ENCODE results near the gene BMP6.

BMP6 gene

DNA sequence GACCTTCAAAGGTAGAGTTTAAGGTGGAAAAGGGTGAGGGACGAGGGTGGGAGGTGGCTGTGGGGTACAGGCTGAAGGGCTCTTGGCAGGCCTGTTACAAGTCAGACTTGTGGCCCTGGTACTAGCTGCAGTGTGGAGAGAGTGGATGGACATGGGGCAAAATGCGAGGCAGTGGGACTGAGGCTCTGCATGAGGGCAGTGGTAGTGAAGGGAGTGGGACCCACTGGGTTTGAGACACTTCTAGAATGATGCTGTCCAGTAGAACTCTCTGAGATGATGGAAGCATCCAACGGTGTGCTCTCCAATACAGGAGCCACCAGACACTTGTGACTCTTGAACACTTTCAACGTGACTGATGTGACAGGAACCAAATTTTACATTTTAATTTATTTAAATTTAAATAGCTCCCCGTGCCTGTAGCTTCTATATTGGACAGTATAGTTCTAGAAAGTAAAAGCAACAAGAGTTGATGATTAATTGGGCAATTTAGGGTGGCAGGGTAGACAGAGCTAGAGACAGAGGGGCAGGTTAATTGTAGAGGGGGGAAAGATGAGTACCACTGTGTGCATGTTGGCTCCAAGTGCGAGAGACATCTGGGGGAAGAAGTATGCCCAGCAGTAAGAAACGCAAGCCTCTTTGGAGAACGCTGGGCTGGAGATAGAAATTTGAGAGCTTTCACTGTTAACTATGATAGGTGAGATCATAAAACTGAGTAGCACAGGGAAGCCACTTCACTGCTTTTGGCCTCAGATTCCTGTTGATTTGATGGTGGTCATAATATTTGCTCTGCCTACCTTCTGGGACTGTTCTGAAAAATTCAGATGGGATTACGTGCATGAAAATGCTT, 107.2 kb downstream of the BMP6 start:
- no peak for DNase-seq

GRCh38 chr6:7833751-7834070, 107.8 kb downstream of the BMP6 start:
- DNase-seq = no peak

DNA sequence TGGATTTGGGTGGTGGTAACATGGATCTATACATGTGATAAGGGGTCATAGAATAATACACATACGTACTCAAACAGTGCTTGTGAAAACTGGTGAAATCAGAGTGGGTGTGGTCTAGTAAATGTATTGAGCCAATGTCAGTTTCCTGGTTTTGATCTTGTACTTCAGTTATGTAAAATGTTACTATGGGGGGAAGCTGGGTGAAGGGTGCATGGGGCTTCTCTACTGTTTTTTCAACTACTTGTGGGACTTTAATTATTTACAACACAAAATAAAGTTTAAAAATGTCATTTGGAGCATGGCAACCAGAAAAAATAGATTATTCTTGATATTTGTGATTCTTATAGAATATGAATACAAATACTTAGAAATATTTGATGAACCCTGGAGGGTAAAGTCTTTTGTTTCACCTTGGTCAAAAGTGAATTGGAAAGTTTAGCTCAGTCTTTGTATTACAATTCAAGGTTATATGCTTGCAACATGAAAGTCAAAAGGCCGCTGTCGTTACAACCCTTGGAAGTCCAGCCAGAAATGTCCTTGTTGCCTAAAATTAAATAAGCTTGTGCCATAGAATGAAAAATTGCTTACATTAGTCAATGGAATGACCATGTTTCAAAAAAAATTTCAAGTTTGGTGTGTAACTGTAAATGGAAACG, 110.6 kb downstream of the BMP6 start:
- no peak for DNase-seq

GRCh38 chr6:7841781-7842468, 116.0 kb downstream of the BMP6 start:
- no peak for DNase-seq

DNA sequence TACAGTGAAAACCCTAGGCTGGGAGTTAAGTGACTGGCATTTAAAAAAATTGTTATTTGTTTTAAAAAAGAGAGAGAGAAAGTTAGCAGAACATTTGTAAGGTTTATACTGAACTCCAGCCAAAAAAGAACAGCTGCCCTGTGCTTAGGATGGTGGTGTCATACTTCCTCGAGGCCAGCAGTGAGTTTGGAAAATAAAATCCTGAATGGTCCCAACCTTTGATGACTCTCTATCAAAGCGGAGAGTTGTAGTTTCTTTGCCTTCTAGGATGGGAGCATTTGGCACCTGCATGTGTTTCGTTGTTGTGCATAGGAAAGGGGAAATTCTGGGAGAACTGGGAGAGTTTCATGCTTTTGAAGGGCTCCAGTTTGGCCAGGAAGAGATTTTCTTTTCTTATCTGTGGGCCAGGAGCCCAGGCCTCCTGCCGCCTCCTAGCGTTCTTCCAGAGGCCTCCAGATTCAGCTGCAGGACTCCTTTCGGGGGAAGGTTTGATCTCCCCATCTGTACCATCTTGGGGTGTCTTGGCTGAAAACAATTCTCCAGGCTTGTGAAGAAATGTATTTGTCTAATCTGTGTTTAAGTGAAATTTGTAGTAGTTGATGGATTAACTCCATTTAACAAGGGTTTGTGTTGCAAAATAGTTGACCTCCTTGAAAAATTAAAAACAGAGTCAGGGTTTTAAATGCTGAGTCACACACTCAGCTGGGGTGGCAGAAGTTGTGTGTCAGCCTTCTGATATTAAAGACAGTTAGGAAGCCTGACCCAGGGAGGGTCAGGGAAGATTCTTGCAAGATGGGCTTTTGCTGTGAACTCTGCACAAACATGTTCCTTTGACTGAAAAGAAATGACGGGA, 121.3 kb downstream of the BMP6 start:
- DNase-seq = no peak

DNA sequence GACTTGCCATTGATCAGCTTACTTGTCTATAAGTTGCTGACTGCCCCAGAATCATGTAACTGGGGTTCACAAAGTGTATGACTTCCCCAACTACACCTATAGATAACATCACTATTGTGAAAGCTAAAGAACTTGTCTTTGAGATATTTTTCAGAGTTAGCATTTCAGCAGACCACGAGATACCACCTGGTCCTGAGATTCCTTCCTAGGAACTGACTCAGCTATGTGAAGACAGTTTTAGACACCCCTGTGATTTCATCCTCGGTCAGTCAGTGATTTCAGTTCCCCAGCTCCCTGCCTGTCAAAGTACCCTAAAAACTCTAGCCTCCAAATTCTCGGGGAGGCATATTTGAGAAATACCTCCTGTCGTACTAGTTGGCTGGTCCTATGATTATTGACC, 122.3 kb downstream of the BMP6 start:
- no peak for DNase-seq

GRCh38 chr6:7851780-7852179, 125.9 kb downstream of the BMP6 start:
- no peak for DNase-seq

GRCh38 chr6:7859591-7859990, 133.7 kb downstream of the BMP6 start:
- DNase-seq = no peak

DNA sequence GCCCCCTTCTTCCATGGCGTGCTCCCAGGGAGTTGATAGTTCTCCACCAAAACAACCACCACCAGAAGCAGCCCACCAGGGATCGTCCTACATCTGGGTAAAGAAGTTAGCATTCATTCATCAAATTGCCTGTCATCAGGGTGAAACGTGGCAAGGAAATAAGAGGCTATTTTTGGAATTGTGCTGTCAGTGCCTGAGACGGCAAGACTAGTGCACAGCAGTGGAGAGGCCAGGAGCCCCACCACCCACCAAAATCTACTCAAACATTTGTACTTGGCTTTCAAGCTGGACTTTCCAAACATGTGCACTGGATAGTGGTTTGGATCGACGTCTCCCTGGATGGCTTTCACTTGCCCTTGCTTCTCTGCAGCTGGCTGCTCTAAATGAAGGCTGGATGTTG, 139.9 kb downstream of the BMP6 start:
- DNase-seq = no peak

GRCh38 chr6:7866526-7866925, 140.6 kb downstream of the BMP6 start:
- DNase-seq = no peak

- DNase-seq = no peak
These were observed 143.0 kb downstream of the BMP6 start for GRCh38 chr6:7868926-7869325.

DNA sequence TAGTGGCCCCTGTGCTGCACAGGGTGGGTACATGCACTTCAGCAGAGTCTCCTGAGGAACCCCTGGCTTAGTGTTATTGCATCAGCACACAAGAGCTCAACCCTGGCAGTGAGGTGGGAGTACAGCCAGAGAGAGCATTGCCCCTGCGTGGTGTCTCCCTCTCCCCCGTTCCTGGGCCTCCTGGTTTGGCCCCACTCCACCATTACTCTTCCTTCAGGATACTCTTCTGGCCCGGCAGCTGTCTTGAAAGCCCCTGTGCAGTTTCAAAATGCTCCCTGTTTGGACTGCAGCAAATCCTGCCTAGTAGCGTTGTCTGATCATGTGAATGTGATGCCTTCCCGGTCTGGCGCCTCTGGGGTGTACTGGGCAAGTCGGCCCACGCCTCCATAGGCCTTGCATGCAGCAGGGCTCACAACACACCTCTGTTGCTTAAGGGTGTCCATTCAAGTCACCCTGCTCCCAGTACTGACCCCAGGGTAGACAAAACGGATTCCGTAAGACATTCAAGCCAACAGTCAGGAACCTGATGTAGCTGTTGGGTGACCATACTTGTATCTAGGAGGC, 152.6 kb downstream of the BMP6 start:
- no peak for DNase-seq

DNA sequence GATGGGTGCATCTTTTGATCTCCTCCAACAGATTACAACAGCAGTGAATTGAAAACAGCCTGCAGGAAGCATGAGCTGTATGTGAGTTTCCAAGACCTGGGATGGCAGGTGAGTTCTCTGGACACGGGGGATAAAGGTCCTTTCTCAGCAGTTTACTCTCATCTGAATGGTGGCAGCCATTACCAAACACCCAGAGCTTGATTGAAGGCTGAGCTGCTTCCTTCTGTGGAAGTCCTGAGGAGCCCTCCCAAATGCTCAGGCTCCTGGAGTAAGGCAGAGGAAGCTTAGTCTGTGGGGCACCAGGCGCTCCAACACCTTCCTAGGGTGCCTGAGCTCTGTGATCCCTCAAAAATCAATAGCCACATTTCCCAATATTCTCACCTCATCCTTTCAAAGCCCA, 153.1 kb downstream of the BMP6 start:
- DNase-seq = no peak

GRCh38 chr6:7879579-7879978, 153.7 kb downstream of the BMP6 start:
- DNase-seq = no peak

GRCh38 chr6:7879980-7880717, 154.2 kb downstream of the BMP6 start:
- no peak for DNase-seq

DNA sequence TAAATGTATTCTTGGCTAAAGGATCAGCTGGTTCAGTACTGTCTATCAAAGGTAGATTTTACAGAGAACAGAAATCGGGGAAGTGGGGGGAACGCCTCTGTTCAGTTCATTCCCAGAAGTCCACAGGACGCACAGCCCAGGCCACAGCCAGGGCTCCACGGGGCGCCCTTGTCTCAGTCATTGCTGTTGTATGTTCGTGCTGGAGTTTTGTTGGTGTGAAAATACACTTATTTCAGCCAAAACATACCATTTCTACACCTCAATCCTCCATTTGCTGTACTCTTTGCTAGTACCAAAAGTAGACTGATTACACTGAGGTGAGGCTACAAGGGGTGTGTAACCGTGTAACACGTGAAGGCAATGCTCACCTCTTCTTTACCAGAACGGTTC, 154.8 kb downstream of the BMP6 start:
- DNase-seq = no peak

GRCh38 chr6:7881765-7882500, 156.0 kb downstream of the BMP6 start:
- DNase-seq = no peak

DNA sequence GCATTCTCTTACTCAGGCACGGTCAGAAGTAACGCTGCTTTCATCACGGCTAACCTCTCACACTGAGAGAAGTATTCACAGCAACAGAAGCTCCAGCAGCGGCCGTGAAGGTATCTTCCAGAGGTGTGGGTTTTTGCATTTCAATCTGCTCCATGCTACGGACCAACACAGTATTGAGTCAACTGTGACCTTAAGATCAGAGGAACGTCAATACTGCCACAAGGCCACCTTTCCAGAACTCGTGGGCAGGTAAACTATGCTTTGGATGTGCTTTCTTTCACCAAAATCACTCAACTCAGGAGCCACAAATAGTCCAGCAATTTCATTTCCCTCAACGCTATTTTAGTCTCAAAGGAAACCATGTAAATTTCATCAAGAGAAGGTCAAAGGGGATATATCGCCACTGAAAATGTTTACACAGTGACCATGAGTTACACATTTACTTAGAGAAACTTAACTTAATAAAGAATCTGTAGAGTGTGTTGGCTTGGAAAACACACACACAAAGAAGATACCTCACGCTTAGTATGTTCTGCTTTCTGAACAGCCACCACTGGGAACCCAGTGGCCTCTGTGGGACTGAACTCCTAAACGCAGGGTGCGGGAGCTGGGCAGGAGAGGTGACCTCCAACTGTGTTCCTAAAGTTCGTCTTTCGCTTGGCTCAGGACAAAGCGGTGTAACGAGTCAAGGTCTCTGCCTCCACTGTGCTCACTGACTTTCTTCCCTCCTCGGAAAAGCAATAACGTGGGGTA, 156.8 kb downstream of the BMP6 start:
- DNase-seq = no peak

- DNase-seq = no peak
These were observed 157.5 kb downstream of the BMP6 start for GRCh38 chr6:7883381-7883780.

DNA sequence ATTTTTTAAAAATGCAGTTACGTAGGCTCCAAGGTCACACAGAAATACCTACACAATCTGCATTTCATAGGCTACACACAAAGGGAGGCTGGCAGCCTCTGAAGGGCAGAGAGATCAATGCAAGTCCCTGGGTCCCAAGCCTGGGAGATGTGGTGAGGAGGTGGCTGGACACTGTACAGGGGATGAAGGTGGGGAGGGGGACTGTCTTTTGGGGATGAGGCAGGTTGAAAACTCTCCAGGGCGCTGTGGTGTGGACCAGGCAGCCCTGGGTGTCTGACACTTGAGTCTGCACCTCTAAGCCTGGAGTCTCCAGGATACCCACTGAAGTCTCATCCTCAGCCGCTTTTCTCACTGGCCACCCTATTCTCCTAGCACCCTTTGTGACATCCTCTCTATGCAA, 160.2 kb downstream of the BMP6 start:
- DNase-seq = no peak
